GM23338 (cell line): Measurements from ENCODE around the gene KRT85. TPM values are rescaled to one million over a fixed set of nuclear protein-coding genes. Genes with fewer than 3 reads are reported as not detected.

Experiments
- ATAC-seq: fragments of 200-7000 bp; cut with Tn5 transposase; 3 replicates; pipeline ENCODE4 v1.9.1; 2020
- DNase-seq: peaks from one replicate; pipeline ENCODE4 v3.0.0-alpha.2; 2015; ENCODE audit warnings: low spot score
- H2AFZ ChIP-seq: fragments of 200-600 bp; sonication (generic); 2 replicates; pipeline ENCODE4 v1.8.0; 2016; ENCODE audit warnings: antibody characterized with exemption, mild to moderate bottlenecking, moderate library complexity
- H3F3A ChIP-seq: fragments of 200-600 bp; sonication (generic); replicated peaks from 2 replicates; pipeline ENCODE4 v1.8.0; 2017; ENCODE audit warnings: antibody characterized with exemption, mixed run types, low read depth
- H3K27ac ChIP-seq: fragments of 200-600 bp; sonication (generic); 2 replicates; pipeline ENCODE4 v1.6.1; 2016; ENCODE audit warnings: low read depth
- H3K27me3 ChIP-seq: fragments of 200-600 bp; sonication (generic); 2 replicates; pipeline ENCODE4 v1.8.0; 2016; ENCODE audit warnings: mild to moderate bottlenecking, mixed run types, moderate library complexity; ENCODE audit not compliant: insufficient read depth
- H3K36me3 ChIP-seq: fragments of 200-600 bp; sonication (generic); 2 replicates; pipeline ENCODE4 v1.8.0; 2016; ENCODE audit warnings: mild to moderate bottlenecking; ENCODE audit not compliant: insufficient read depth
- H3K4me1 ChIP-seq: fragments of 200-600 bp; sonication (generic); 2 replicates; pipeline ENCODE4 v1.8.0; 2016; ENCODE audit warnings: mild to moderate bottlenecking, moderate library complexity; ENCODE audit not compliant: insufficient read depth
- H3K4me2 ChIP-seq: fragments of 200-600 bp; sonication (generic); 2 replicates; pipeline ENCODE4 v1.7.1; 2017; ENCODE audit warnings: mixed run types
- H3K4me3 ChIP-seq: fragments of 200-600 bp; sonication (generic); 2 replicates; pipeline ENCODE4 v1.6.1; 2016; ENCODE audit warnings: mixed run types
- H3K79me2 ChIP-seq: fragments of 200-600 bp; sonication (generic); replicated peaks from 2 replicates; pipeline ENCODE4 v1.8.0; 2017; ENCODE audit warnings: mild to moderate bottlenecking; ENCODE audit not compliant: insufficient read depth
- H3K9me2 ChIP-seq: fragments of 200-600 bp; sonication (generic); 2 replicates; pipeline ENCODE4 v1.8.0; 2017; ENCODE audit not compliant: insufficient read depth
- H4K20me1 ChIP-seq: fragments of 200-600 bp; sonication (generic); replicated peaks from 2 replicates; pipeline ENCODE4 v1.8.0; 2017; ENCODE audit warnings: mild to moderate bottlenecking; ENCODE audit not compliant: insufficient read depth
- H3K27ac Mint-ChIP-seq: 2 replicates; pipeline ENCODE4 v1.8.0; 2020; ENCODE audit warnings: inconsistent platforms, mild to moderate bottlenecking, moderate library complexity, mixed read lengths
- H3K27me3 Mint-ChIP-seq: 3 replicates; pipeline ENCODE4 v1.8.0; 2022; ENCODE audit warnings: low read depth, mild to moderate bottlenecking, moderate library complexity, mixed read lengths, inconsistent platforms; ENCODE audit not compliant: insufficient read depth, poor library complexity
- H3K36me3 Mint-ChIP-seq: 3 replicates; pipeline ENCODE4 v1.8.0; 2021; ENCODE audit warnings: low read depth, mild to moderate bottlenecking, inconsistent platforms, moderate library complexity, mixed read lengths
- H3K4me1 Mint-ChIP-seq: 3 replicates; pipeline ENCODE4 v1.8.0; 2020; ENCODE audit warnings: mild to moderate bottlenecking, inconsistent platforms, mixed read lengths
- H3K4me3 Mint-ChIP-seq: 3 replicates; pipeline ENCODE4 v1.8.0; 2021; ENCODE audit warnings: moderate library complexity, mild to moderate bottlenecking, inconsistent platforms, mixed read lengths
- H3K9me3 Mint-ChIP-seq: 3 replicates; pipeline ENCODE4 v1.8.0; 2020; ENCODE audit warnings: moderate library complexity, mild to moderate bottlenecking, inconsistent platforms, mixed read lengths
- CREB1 ChIP-seq: fragments of 250-450 bp; sonication (Bioruptor Pico); IDR thresholded peaks from 2 replicates; pipeline ENCODE4 v1.5.0; 2020; ENCODE audit warnings: low read depth, mild to moderate bottlenecking, moderate library complexity
- EZH2 ChIP-seq: fragments of 200-600 bp; sonication (generic); IDR thresholded peaks from one replicate; pipeline ENCODE4 v1.8.0; 2017; ENCODE audit warnings: antibody characterized with exemption, mild to moderate bottlenecking, low read depth; ENCODE audit not compliant: unreplicated experiment
- EZH2phosphoT487 ChIP-seq: fragments of 200-600 bp; sonication (generic); IDR thresholded peaks from one replicate; pipeline ENCODE4 v1.8.1; 2018; ENCODE audit warnings: antibody characterized with exemption; ENCODE audit not compliant: unreplicated experiment
- JUNB ChIP-seq: IDR thresholded peaks from one replicate; pipeline ENCODE4 v1.6.1; 2016; ENCODE audit warnings: antibody characterized with exemption; ENCODE audit not compliant: unreplicated experiment
- NANOG ChIP-seq: IDR thresholded peaks from 2 replicates; pipeline ENCODE4 v1.6.1; 2016; ENCODE audit warnings: antibody characterized with exemption, borderline replicate concordance
- POLR2AphosphoS5 ChIP-seq: IDR thresholded peaks from 2 replicates; pipeline ENCODE4 v1.6.1; 2016; ENCODE audit warnings: antibody characterized with exemption, low read depth
- STAT1 ChIP-seq: IDR thresholded peaks from one replicate; pipeline ENCODE4 v1.6.1; 2016; ENCODE audit warnings: antibody characterized with exemption; ENCODE audit not compliant: unreplicated experiment
- ZNF114 ChIP-seq: fragments of 250-450 bp; sonication (Bioruptor Pico); IDR thresholded peaks from 2 replicates; pipeline ENCODE4 v1.5.0; 2020; ENCODE audit warnings: mild to moderate bottlenecking, moderate library complexity
- ZNF331 ChIP-seq: fragments of 250-450 bp; sonication (Bioruptor Pico); IDR thresholded peaks from 2 replicates; pipeline ENCODE4 v1.5.0; 2020; ENCODE audit warnings: low read depth, mild to moderate bottlenecking, moderate library complexity
- polyA plus RNA-seq: library from polyadenylated mRNA; unstranded; fragments of >200 nt; fragmentation: Nextera tagmentation; extraction: Ambion mirVana; gene quantifications from 2 replicates; pipeline ENCODE4 v1.2.1, GENCODE V29; 2016
- total RNA-seq: library from RNA; depleted of rRNA; stranded (reverse); fragments of >200 nt; shearing (Covaris generic); gene quantifications from 2 replicates; pipeline ENCODE4 v1.2.3, GENCODE V29; 2014
- TF ChIP-seq, protein P1 (sequence below), 2 experiments: fragments of 200-600 bp in 1 of 2; sonication (generic) in 1 of 2; conservative IDR thresholded peaks; 2 replicates each; pipeline versions ENCODE4 v1.5.1 to v1.6.1; 2016 to 2017; ENCODE audit warnings: antibody characterized with exemption in 2 of 2, low read depth in 2 of 2, mild to moderate bottlenecking in 2 of 2, moderate library complexity in 1 of 2
- TF ChIP-seq, protein P2 (sequence below): fragments of 250-450 bp; sonication (Bioruptor Pico); IDR thresholded peaks from 2 replicates; pipeline ENCODE4 v1.5.0; 2020; ENCODE audit warnings: mild to moderate bottlenecking, moderate library complexity
- TF ChIP-seq, protein P3 (sequence below): IDR thresholded peaks from 2 replicates; pipeline ENCODE4 v1.6.1; 2016; ENCODE audit warnings: antibody characterized with exemption
- TF ChIP-seq, protein P4 (sequence below): IDR thresholded peaks from one replicate; pipeline ENCODE4 v1.6.1; 2018; ENCODE audit warnings: antibody characterized with exemption; ENCODE audit not compliant: unreplicated experiment

The KRT85 gene
- total and polyA plus RNA-seq, 2 experiments from 2014 or later, result not detected

DNA sequence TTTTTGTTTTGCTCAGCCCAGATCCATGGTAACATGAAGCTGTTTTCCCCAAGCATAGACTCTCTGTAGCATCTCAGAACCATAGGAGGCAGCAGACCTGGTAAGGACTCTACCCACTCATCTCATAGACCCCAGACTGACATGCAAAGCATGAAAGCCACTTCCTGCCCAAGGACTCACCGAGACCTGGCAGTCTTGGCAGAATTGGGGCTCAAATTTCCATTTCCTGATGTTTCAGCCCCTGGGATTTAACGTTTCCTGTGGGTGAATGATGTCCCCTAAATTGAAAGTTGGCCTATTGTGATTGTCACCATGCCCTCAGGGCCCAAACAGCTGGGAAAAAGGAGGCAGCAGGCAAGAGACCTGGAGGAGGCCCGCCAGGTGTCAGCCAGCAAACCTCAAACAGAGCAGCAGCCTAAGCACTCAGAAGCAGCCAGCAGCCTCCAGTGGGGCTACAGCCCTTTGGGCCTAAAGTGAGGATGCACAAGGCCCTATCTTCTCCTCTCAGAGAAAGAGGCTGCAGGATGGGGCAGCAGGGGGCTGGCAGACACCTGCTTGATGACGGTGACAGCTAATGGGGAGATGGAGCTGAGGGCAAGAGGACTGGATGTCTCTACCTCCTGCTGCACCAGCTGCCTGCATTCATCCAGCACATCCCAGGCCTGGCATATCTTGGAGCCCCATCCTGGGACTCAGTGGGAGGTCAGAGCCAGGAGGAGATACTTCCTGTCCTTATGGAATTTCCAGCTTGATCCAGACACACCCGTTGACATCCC, 8.5 kb downstream of the KRT85 start:
- Histone ChIP-seq H3K27me3 (no peaks in the 10 kb centered on the region), H3K79me2 (no peaks in the 10 kb centered on the region), H2AFZ (no peak overlapping the region), H3K27ac (no peak overlapping the region), H3K4me3 (no peak overlapping the region), H3K4me2 (no peak overlapping the region), H3K9me2 (no peaks in the 10 kb centered on the region), H3K4me1 (no peaks in the 10 kb centered on the region), H4K20me1 (no peaks in the 10 kb centered on the region), H3K36me3 (no peaks in the 10 kb centered on the region), H3F3A (no peaks in the 10 kb centered on the region)
- H3K9me3 Mint-ChIP-seq, result no peaks in the 10 kb centered on the region
- H3K4me3 Mint-ChIP-seq, result no peak overlapping the region
- no peaks in the 10 kb centered on the region for H3K27me3 Mint-ChIP-seq
- no peaks in the 10 kb centered on the region for H3K36me3 Mint-ChIP-seq
- ATAC-seq (no peak), DNase-seq (no peak)
- peaks cover 9% of the 10 kb centered on the region for H3K4me1 Mint-ChIP-seq
- no peak for TF ChIP-seq EZH2phosphoT487
- TF ChIP-seq JUNB, result no peak
- TF ChIP-seq ZNF331 (CRISPR knock-in tag), result no peak
- TF ChIP-seq, protein P1, sequence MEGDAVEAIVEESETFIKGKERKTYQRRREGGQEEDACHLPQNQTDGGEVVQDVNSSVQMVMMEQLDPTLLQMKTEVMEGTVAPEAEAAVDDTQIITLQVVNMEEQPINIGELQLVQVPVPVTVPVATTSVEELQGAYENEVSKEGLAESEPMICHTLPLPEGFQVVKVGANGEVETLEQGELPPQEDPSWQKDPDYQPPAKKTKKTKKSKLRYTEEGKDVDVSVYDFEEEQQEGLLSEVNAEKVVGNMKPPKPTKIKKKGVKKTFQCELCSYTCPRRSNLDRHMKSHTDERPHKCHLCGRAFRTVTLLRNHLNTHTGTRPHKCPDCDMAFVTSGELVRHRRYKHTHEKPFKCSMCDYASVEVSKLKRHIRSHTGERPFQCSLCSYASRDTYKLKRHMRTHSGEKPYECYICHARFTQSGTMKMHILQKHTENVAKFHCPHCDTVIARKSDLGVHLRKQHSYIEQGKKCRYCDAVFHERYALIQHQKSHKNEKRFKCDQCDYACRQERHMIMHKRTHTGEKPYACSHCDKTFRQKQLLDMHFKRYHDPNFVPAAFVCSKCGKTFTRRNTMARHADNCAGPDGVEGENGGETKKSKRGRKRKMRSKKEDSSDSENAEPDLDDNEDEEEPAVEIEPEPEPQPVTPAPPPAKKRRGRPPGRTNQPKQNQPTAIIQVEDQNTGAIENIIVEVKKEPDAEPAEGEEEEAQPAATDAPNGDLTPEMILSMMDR (conservative IDR thresholded peaks at IDR 0.05; ENCODE audit: low read depth in 2 of 2), result no peak
- TF ChIP-seq EZH2, result no peak
- no peak for TF ChIP-seq ZNF114
- no peak for TF ChIP-seq POLR2AphosphoS5
- TF ChIP-seq, protein P2, sequence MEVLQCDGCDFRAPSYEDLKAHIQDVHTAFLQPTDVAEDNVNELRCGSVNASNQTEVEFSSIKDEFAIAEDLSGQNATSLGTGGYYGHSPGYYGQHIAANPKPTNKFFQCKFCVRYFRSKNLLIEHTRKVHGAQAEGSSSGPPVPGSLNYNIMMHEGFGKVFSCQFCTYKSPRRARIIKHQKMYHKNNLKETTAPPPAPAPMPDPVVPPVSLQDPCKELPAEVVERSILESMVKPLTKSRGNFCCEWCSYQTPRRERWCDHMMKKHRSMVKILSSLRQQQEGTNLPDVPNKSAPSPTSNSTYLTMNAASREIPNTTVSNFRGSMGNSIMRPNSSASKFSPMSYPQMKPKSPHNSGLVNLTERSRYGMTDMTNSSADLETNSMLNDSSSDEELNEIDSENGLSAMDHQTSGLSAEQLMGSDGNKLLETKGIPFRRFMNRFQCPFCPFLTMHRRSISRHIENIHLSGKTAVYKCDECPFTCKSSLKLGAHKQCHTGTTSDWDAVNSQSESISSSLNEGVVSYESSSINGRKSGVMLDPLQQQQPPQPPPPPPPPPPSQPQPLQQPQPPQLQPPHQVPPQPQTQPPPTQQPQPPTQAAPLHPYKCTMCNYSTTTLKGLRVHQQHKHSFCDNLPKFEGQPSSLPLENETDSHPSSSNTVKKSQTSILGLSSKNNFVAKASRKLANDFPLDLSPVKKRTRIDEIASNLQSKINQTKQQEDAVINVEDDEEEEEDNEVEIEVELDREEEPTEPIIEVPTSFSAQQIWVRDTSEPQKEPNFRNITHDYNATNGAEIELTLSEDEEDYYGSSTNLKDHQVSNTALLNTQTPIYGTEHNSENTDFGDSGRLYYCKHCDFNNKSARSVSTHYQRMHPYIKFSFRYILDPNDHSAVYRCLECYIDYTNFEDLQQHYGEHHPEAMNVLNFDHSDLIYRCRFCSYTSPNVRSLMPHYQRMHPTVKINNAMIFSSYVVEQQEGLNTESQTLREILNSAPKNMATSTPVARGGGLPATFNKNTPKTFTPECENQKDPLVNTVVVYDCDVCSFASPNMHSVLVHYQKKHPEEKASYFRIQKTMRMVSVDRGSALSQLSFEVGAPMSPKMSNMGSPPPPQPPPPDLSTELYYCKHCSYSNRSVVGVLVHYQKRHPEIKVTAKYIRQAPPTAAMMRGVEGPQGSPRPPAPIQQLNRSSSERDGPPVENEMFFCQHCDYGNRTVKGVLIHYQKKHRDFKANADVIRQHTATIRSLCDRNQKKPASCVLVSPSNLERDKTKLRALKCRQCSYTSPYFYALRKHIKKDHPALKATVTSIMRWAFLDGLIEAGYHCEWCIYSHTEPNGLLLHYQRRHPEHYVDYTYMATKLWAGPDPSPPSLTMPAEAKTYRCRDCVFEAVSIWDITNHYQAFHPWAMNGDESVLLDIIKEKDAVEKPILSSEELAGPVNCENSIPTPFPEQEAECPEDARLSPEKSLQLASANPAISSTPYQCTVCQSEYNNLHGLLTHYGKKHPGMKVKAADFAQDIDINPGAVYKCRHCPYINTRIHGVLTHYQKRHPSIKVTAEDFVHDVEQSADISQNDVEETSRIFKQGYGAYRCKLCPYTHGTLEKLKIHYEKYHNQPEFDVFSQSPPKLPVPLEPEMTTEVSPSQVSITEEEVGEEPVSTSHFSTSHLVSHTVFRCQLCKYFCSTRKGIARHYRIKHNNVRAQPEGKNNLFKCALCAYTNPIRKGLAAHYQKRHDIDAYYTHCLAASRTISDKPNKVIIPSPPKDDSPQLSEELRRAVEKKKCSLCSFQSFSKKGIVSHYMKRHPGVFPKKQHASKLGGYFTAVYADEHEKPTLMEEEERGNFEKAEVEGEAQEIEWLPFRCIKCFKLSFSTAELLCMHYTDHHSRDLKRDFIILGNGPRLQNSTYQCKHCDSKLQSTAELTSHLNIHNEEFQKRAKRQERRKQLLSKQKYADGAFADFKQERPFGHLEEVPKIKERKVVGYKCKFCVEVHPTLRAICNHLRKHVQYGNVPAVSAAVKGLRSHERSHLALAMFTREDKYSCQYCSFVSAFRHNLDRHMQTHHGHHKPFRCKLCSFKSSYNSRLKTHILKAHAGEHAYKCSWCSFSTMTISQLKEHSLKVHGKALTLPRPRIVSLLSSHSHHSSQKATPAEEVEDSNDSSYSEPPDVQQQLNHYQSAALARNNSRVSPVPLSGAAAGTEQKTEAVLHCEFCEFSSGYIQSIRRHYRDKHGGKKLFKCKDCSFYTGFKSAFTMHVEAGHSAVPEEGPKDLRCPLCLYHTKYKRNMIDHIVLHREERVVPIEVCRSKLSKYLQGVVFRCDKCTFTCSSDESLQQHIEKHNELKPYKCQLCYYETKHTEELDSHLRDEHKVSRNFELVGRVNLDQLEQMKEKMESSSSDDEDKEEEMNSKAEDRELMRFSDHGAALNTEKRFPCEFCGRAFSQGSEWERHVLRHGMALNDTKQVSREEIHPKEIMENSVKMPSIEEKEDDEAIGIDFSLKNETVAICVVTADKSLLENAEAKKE (CRISPR knock-in tag), result no peak
- TF ChIP-seq NANOG, result no peak
- TF ChIP-seq, protein P3, sequence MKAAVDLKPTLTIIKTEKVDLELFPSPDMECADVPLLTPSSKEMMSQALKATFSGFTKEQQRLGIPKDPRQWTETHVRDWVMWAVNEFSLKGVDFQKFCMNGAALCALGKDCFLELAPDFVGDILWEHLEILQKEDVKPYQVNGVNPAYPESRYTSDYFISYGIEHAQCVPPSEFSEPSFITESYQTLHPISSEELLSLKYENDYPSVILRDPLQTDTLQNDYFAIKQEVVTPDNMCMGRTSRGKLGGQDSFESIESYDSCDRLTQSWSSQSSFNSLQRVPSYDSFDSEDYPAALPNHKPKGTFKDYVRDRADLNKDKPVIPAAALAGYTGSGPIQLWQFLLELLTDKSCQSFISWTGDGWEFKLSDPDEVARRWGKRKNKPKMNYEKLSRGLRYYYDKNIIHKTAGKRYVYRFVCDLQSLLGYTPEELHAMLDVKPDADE, result no peak
- TF ChIP-seq, protein P4, sequence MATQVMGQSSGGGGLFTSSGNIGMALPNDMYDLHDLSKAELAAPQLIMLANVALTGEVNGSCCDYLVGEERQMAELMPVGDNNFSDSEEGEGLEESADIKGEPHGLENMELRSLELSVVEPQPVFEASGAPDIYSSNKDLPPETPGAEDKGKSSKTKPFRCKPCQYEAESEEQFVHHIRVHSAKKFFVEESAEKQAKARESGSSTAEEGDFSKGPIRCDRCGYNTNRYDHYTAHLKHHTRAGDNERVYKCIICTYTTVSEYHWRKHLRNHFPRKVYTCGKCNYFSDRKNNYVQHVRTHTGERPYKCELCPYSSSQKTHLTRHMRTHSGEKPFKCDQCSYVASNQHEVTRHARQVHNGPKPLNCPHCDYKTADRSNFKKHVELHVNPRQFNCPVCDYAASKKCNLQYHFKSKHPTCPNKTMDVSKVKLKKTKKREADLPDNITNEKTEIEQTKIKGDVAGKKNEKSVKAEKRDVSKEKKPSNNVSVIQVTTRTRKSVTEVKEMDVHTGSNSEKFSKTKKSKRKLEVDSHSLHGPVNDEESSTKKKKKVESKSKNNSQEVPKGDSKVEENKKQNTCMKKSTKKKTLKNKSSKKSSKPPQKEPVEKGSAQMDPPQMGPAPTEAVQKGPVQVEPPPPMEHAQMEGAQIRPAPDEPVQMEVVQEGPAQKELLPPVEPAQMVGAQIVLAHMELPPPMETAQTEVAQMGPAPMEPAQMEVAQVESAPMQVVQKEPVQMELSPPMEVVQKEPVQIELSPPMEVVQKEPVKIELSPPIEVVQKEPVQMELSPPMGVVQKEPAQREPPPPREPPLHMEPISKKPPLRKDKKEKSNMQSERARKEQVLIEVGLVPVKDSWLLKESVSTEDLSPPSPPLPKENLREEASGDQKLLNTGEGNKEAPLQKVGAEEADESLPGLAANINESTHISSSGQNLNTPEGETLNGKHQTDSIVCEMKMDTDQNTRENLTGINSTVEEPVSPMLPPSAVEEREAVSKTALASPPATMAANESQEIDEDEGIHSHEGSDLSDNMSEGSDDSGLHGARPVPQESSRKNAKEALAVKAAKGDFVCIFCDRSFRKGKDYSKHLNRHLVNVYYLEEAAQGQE, result no peak
- no peak for TF ChIP-seq CREB1 (CRISPR knock-in tag)
- TF ChIP-seq STAT1, result no peak
- no peak overlapping the region for H3K27ac Mint-ChIP-seq
